Stimulated activated CD4-positive, alpha-beta T cell treated with anti-CD3 and anti-CD28 coated beads, Interleukin-2, amount 100 ng/mL, for 4 hours (primary cell): ENCODE data around the gene METAP1.
"Not testable (repeated sequence)": the region's sequence is repeated elsewhere in the genome, so short reads cannot be mapped to it uniquely, and the experiment has no call there.

Experiments used
- DNase-seq: peaks from one replicate; pipeline ENCODE4 v3.0.0-alpha.2; 2020; ENCODE audit warnings: low read depth

METAP1 gene

GRCh38 chr4:99099814-99100213, 104.3 kb downstream of the METAP1 start:
- DNase-seq, result not testable (repeated sequence)

- no peak for DNase-seq
These were observed 105.4 kb downstream of the METAP1 start for GRCh38 chr4:99100876-99101275.

- no peak for DNase-seq
These were observed 107.1 kb downstream of the METAP1 start for GRCh38 chr4:99102634-99103033.

GRCh38 chr4:99103166-99103565, 107.6 kb downstream of the METAP1 start:
- DNase-seq, result no peak

GRCh38 chr4:99104153-99104552, 108.6 kb downstream of the METAP1 start:
- DNase-seq, result no peak

GRCh38 chr4:99109286-99109685, 113.8 kb downstream of the METAP1 start:
- not testable (repeated sequence) for DNase-seq
